ENCODE data around the gene P2RY12. TPM values are rescaled to one million over a fixed set of nuclear protein-coding genes. Genes with fewer than 3 reads are reported as not detected.

P2RY12 gene
- polyA plus RNA-seq, 4 donors = 0.54 to 2.2 (median 0.75) TPM; not detected in 1

GRCh38 chr3:151316267-151316991 lies 68.1 kb downstream of the P2RY12 start, which contains the start of gene GPR87:
Gene GPR87 (minus strand): TSS chr3:151316820. CDS start chr3:151300100, 16,720 bp downstream.
- no peak for FAIRE-seq
- WGBS, 3 donors = 56 to 69% (median 67%) methylated on average over 7 of the region's 7 CpGs
- no peak within 1 kb of the TSS for H3K27ac ChIP-seq (ENCODE audit: low read depth in 1 of 3, low read length in 2 of 3)

DNA sequence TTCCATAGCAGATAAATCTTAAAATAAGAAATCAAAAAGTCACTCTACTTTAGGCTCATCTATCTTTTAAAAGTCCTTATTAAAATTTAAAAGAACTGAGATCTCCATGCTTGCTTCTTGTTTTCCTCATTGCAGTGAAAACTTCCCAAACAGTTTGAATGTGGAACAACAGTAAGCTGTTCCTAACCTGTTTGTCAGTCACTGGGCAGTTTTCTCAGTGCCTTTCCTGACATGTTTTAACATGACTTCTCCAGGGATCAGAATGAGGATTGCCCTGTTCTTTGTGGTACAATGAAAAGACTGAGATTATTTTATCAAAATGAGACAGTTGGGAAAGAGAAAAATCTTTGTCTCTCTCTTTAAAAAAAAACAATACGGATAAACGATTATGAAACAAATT lies 68.7 kb downstream of the P2RY12 start:
- FAIRE-seq = no peak

More at GRCh38 chr3:151316267-151316991, 68.1 kb downstream of the P2RY12 start, which contains the start of gene GPR87:
- DNase-seq = peak in 1 of 2 donors; percentile 2
- H3K36me3 ChIP-seq (ENCODE audit: control insufficient read depth in 3 of 3, insufficient read depth in 2 of 3, low read depth in 1 of 3, low read length in 3 of 3) = no peaks in the 10 kb centered on the region
- no peaks in the 10 kb centered on the region for H3K27me3 ChIP-seq (ENCODE audit: control insufficient read depth in 3 of 3, insufficient read depth in 3 of 3, low read length in 3 of 3)
- no peaks in the 10 kb centered on the region for H3K9me3 ChIP-seq (ENCODE audit: control insufficient read depth in 2 of 2, insufficient read depth in 1 of 2, low read depth in 1 of 2, low read length in 1 of 2)
- no peak within 1 kb of the TSS for H3K4me3 ChIP-seq (ENCODE audit: low read depth in 1 of 3, low read length in 3 of 3)
- H3K4me1 ChIP-seq (ENCODE audit: control insufficient read depth in 3 of 3, insufficient read depth in 2 of 3, low read depth in 1 of 3, low read length in 2 of 3) = no peaks in the 10 kb centered on the region

DNA sequence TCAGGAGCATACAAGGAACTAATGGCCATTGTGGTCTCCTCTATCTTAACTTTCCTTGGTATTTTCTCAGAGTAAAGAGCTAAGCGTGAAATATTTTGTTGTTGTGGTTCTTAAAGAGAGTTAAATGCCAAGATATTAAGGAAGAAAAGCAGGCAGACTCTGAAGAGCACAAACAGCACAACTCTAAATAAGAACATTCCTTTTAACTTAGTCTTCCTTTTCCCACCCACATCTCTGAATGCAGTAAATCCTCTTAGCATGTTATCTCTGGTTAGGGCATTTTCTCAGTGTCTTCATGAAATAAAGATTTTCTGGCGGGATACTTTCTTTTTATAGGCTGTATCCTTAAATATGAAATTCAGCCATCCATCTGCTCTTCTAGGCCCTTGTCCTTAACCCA lies 69.4 kb downstream of the P2RY12 start:
- no peaks in the 10 kb centered on the region for H3K9me3 ChIP-seq (ENCODE audit: control insufficient read depth in 2 of 2, insufficient read depth in 1 of 2, low read depth in 1 of 2, low read length in 1 of 2)
- no peak overlapping the region for H3K4me3 ChIP-seq (ENCODE audit: low read depth in 1 of 3, low read length in 3 of 3)
- H3K27ac ChIP-seq (ENCODE audit: low read depth in 1 of 3, low read length in 2 of 3) = no peak overlapping the region
- H3K27me3 ChIP-seq (ENCODE audit: control insufficient read depth in 3 of 3, insufficient read depth in 3 of 3, low read length in 3 of 3) = no peaks in the 10 kb centered on the region
- 63 to 92% (median 91%) methylated on average over 2 of the region's 2 CpGs for WGBS, 3 donors
- H3K4me1 ChIP-seq (ENCODE audit: control insufficient read depth in 3 of 3, insufficient read depth in 2 of 3, low read depth in 1 of 3, low read length in 2 of 3) = no peaks in the 10 kb centered on the region
- DNase-seq = no peak
- FAIRE-seq = no peak
- H3K36me3 ChIP-seq (ENCODE audit: control insufficient read depth in 3 of 3, insufficient read depth in 2 of 3, low read depth in 1 of 3, low read length in 3 of 3) = no peaks in the 10 kb centered on the region

More for the DNA sequence above, 68.7 kb downstream of the P2RY12 start:
- no peaks in the 10 kb centered on the region for H3K27me3 ChIP-seq (ENCODE audit: control insufficient read depth in 3 of 3, insufficient read depth in 3 of 3, low read length in 3 of 3)
- no peaks in the 10 kb centered on the region for H3K9me3 ChIP-seq (ENCODE audit: control insufficient read depth in 2 of 2, insufficient read depth in 1 of 2, low read depth in 1 of 2, low read length in 1 of 2)
- DNase-seq = no peak
- no peak overlapping the region for H3K27ac ChIP-seq (ENCODE audit: low read depth in 1 of 3, low read length in 2 of 3)
- no peaks in the 10 kb centered on the region for H3K36me3 ChIP-seq (ENCODE audit: control insufficient read depth in 3 of 3, insufficient read depth in 2 of 3, low read depth in 1 of 3, low read length in 3 of 3)
- WGBS, 3 donors = 81 to 86% (median 85%) methylated on average over 2 of the region's 2 CpGs
- H3K4me1 ChIP-seq (ENCODE audit: control insufficient read depth in 3 of 3, insufficient read depth in 2 of 3, low read depth in 1 of 3, low read length in 2 of 3) = no peaks in the 10 kb centered on the region
- H3K4me3 ChIP-seq (ENCODE audit: low read depth in 1 of 3, low read length in 3 of 3) = no peak overlapping the region

DNA sequence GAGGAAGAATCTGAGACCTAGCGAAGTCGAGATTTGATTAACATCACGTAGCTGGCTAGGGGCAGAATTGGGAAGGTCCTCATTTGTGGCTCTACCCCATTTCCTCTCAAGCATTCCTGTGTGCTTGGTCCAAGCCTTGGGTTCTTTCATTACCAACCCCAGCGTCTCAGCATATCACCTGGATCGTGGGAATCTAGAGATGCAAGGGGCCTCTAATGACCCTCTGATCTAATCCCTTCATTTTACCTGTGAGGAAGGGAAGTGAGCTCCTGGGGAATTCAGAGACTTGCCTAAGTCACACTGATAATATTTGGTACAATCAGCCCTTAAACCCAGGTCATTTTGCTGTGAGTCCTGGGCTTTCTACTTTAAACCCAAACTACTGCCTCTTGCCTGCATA lies 70.0 kb downstream of the P2RY12 start:
- no peaks in the 10 kb centered on the region for H3K36me3 ChIP-seq (ENCODE audit: control insufficient read depth in 3 of 3, insufficient read depth in 2 of 3, low read depth in 1 of 3, low read length in 3 of 3)
- no peak overlapping the region for H3K27ac ChIP-seq (ENCODE audit: low read depth in 1 of 3, low read length in 2 of 3)
- H3K27me3 ChIP-seq (ENCODE audit: control insufficient read depth in 3 of 3, insufficient read depth in 3 of 3, low read length in 3 of 3) = no peaks in the 10 kb centered on the region
- WGBS, 3 donors = 93 to 95% (median 95%) methylated on average over 5 of the region's 5 CpGs
- no peaks in the 10 kb centered on the region for H3K9me3 ChIP-seq (ENCODE audit: control insufficient read depth in 2 of 2, insufficient read depth in 1 of 2, low read depth in 1 of 2, low read length in 1 of 2)
- FAIRE-seq = no peak
- DNase-seq = no peak
- H3K4me1 ChIP-seq (ENCODE audit: control insufficient read depth in 3 of 3, insufficient read depth in 2 of 3, low read depth in 1 of 3, low read length in 2 of 3) = no peaks in the 10 kb centered on the region
- H3K4me3 ChIP-seq (ENCODE audit: low read depth in 1 of 3, low read length in 3 of 3) = no peak overlapping the region

DNA sequence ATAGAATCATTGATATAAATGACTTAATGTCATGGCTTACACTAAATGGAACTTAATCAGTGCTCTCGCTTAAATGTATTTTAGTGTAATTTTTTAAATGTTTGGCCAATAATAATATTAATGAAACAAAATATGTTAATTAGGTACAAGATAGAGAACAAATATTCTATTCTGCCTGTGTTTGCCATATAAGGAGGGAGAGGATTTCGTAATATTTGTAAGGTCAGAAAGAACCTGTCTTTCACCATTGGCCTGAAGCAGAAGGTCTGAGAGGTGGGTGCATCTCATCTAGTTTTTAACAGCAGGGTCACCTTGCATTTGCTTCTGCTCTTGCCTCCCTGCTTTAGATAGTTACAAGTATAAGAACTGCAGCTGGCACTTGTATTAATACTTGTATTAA lies 70.4 kb downstream of the P2RY12 start:
- no peak overlapping the region for H3K4me3 ChIP-seq (ENCODE audit: low read depth in 1 of 3, low read length in 3 of 3)

DNA sequence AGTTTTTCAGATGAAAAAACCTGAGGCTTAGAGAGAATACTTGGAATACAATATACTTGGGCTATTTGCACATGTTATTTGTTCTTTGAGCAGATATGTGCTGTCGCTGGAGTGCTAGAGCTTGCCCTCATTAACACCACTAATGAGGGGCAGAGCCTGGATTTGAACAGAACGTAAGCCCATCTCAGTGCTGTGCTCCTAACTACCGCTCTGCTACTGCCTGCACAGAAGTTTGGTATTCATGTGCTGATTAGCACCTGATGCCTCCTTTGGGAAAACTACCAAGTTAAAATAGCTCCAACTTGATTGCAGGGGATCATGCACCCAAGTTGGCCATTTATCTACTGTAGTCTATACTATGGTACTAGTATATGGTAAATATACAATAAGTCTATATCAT lies 71.6 kb downstream of the P2RY12 start:
- DNase-seq (no peak), FAIRE-seq (no peak)
- Histone ChIP-seq H3K27me3 (ENCODE audit: control insufficient read depth in 3 of 3, insufficient read depth in 3 of 3, low read length in 3 of 3) (no peaks in the 10 kb centered on the region), H3K36me3 (ENCODE audit: control insufficient read depth in 3 of 3, insufficient read depth in 2 of 3, low read depth in 1 of 3, low read length in 3 of 3) (no peaks in the 10 kb centered on the region), H3K27ac (ENCODE audit: low read depth in 1 of 3, low read length in 2 of 3) (no peak overlapping the region), H3K9me3 (ENCODE audit: control insufficient read depth in 2 of 2, insufficient read depth in 1 of 2, low read depth in 1 of 2, low read length in 1 of 2) (no peaks in the 10 kb centered on the region), H3K4me3 (ENCODE audit: low read depth in 1 of 3, low read length in 3 of 3) (no peak overlapping the region), H3K4me1 (ENCODE audit: control insufficient read depth in 3 of 3, insufficient read depth in 2 of 3, low read depth in 1 of 3, low read length in 2 of 3) (no peaks in the 10 kb centered on the region)
- 79 to 94% (median 91%) methylated on average over 3 of the region's 3 CpGs for WGBS, 3 donors

More for the DNA sequence above, 70.4 kb downstream of the P2RY12 start:
- H3K4me1 ChIP-seq (ENCODE audit: control insufficient read depth in 3 of 3, insufficient read depth in 2 of 3, low read depth in 1 of 3, low read length in 2 of 3) = no peaks in the 10 kb centered on the region
- H3K27me3 ChIP-seq (ENCODE audit: control insufficient read depth in 3 of 3, insufficient read depth in 3 of 3, low read length in 3 of 3) = no peaks in the 10 kb centered on the region
- 72 to 90% (median 74%) methylated on average over 2 of the region's 2 CpGs for WGBS, 3 donors
- no peak overlapping the region for H3K27ac ChIP-seq (ENCODE audit: low read depth in 1 of 3, low read length in 2 of 3)
- no peaks in the 10 kb centered on the region for H3K9me3 ChIP-seq (ENCODE audit: control insufficient read depth in 2 of 2, insufficient read depth in 1 of 2, low read depth in 1 of 2, low read length in 1 of 2)
- DNase-seq = no peak
- no peak for FAIRE-seq
- no peaks in the 10 kb centered on the region for H3K36me3 ChIP-seq (ENCODE audit: control insufficient read depth in 3 of 3, insufficient read depth in 2 of 3, low read depth in 1 of 3, low read length in 3 of 3)

DNA sequence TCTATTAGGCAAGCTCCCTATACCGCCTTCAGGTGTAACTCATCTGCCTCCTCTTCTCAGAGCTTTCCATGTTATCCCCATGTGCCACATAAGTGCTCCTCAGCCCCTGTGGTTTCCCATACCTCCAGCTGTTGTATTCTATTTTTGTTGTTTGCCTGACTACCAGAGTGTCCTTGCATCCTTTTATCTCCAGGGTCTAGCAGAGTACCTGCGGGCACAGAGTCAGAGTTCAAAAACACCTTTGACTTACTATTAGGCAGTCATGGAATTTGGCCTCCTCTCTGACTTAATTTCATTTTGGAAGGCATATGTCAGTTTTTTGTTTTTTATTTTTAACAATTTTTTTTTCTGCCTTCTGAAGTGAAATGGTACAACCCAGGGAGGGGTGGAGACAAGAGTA lies 75.0 kb downstream of the P2RY12 start:
- no peak overlapping the region for H3K27ac ChIP-seq (ENCODE audit: low read depth in 1 of 3, low read length in 2 of 3)
- no peaks in the 10 kb centered on the region for H3K9me3 ChIP-seq (ENCODE audit: control insufficient read depth in 2 of 2, insufficient read depth in 1 of 2, low read depth in 1 of 2, low read length in 1 of 2)
- H3K4me1 ChIP-seq (ENCODE audit: control insufficient read depth in 3 of 3, insufficient read depth in 2 of 3, low read depth in 1 of 3, low read length in 2 of 3) = no peaks in the 10 kb centered on the region
- DNase-seq (no peak), FAIRE-seq (no peak)
- WGBS, 3 donors = 90 to 100% (median 99%) methylated on average over 2 of the region's 2 CpGs
- H3K36me3 ChIP-seq (ENCODE audit: control insufficient read depth in 3 of 3, insufficient read depth in 2 of 3, low read depth in 1 of 3, low read length in 3 of 3) = no peaks in the 10 kb centered on the region
- no peaks in the 10 kb centered on the region for H3K27me3 ChIP-seq (ENCODE audit: control insufficient read depth in 3 of 3, insufficient read depth in 3 of 3, low read length in 3 of 3)
- no peak overlapping the region for H3K4me3 ChIP-seq (ENCODE audit: low read depth in 1 of 3, low read length in 3 of 3)

DNA sequence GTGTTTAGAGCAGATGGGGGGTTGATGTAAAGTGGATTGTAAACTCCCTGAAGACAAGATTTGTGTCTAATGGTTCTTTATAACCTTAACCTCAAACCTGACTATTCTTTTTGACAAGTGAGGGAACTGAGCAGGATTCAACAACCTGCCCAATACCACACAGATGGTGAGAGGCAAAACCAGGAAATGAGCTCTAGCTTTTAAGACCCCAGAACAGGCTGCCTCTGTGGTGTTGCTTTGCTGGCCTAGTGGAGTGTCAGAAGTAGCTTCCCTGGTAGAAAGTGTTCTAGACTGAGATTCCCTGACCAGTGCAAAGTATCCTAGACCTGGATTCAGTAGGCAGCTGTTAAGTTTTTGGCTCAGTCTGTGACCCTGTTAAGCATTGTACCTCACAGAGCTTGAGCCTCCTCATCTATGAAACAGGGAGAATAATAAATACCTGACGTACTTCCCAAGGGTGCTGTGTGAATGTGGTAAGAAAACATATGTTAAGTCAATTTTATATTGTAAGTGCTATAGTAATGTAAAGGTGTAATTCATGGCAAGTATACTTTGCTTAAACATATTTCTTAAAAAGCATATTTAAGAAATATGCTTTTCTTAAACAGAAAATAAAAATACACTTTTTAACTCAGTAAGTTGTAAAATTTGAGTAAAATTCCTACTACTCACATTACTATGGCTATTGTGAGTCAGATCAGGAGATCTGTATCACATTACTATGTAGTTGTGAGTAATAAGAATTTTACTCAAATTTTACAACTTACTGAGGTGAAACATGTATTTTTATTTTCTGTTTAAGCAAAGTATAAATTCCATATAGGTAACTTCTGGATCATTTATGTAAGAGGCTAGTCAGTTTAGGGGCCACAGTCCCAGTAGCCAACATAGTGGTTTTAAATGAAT lies 76.7 kb downstream of the P2RY12 start:
- WGBS, 3 donors = 82 to 95% (median 89%) methylated on average over 1 of the region's 1 CpG
- Histone ChIP-seq H3K27ac (ENCODE audit: low read depth in 1 of 3, low read length in 2 of 3) (no peak overlapping the region), H3K9me3 (ENCODE audit: control insufficient read depth in 2 of 2, insufficient read depth in 1 of 2, low read depth in 1 of 2, low read length in 1 of 2) (no peaks in the 10 kb centered on the region), H3K4me3 (ENCODE audit: low read depth in 1 of 3, low read length in 3 of 3) (no peak overlapping the region), H3K27me3 (ENCODE audit: control insufficient read depth in 3 of 3, insufficient read depth in 3 of 3, low read length in 3 of 3) (no peaks in the 10 kb centered on the region), H3K36me3 (ENCODE audit: control insufficient read depth in 3 of 3, insufficient read depth in 2 of 3, low read depth in 1 of 3, low read length in 3 of 3) (no peaks in the 10 kb centered on the region), H3K4me1 (ENCODE audit: control insufficient read depth in 3 of 3, insufficient read depth in 2 of 3, low read depth in 1 of 3, low read length in 2 of 3) (no peaks in the 10 kb centered on the region)
- DNase-seq (no peak), FAIRE-seq (no peak)

Data from small intestine (tissue), 7 donors.